K562 (cell line): ENCODE results near the gene MGST3. TPM values are rescaled to one million over a fixed set of nuclear protein-coding genes. Genes with fewer than 3 reads are reported as not detected.

Experiments
- ERF ChIP-seq: fragments of 450-650 bp; formaldehyde crosslinking; IDR thresholded peaks from 2 replicates; pipeline ENCODE4 v1.4.0; 2020; ENCODE audit warnings: mild to moderate bottlenecking, mixed read lengths
- MEF2D ChIP-seq: conservative IDR thresholded peaks from 2 replicates; pipeline ENCODE4 v1.6.1; 2016; ENCODE audit warnings: low read depth, missing genetic modification characterization, missing compliant biosample characterization
- NBN ChIP-seq: fragments of 450-650 bp; IDR thresholded peaks from 2 replicates; pipeline ENCODE4 v1.6.1; 2016; ENCODE audit warnings: low read depth, mild to moderate bottlenecking
- ZEB2 ChIP-seq: fragments of 450-650 bp; IDR thresholded peaks from 2 replicates; pipeline ENCODE4 v1.6.1; 2016
- ZZZ3 ChIP-seq: fragments of 450-650 bp; IDR thresholded peaks from 2 replicates; pipeline ENCODE4 v1.6.1; 2016; ENCODE audit warnings: antibody characterized with exemption, mild to moderate bottlenecking, moderate library complexity
- polyA plus RNA-seq, 8 experiments: library from polyadenylated mRNA; depleted of rRNA in 4 of 8; stranded (reverse) in 5 of 8; unstranded in 3 of 8; fragments of >200 nt; fragmentation: Nextera tagmentation in 2 of 8; fragmentation: Illumina TruSeq in 1 of 8; extraction: Ambion mirVana in 2 of 8; extraction: Trizol in 1 of 8; gene quantifications; 2 replicates each; pipeline versions ENCODE4 v1.2.1 to v1.2.3, GENCODE V29; 2011 to 2014; ENCODE audit warnings: inconsistent platforms in 1 of 8, missing spikeins in 1 of 8
- total RNA-seq, 7 experiments: library from RNA; depleted of rRNA in 6 of 7; stranded (reverse); fragments of >200 nt in 6 of 7; fragmentation: Illumina TruSeq in 2 of 7; extraction: Trizol in 2 of 7; gene quantifications; 2 replicates each; pipeline versions ENCODE4 v1.2.1 to v1.2.3, GENCODE V29; 2011 to 2021; ENCODE audit warnings: low replicate concordance in 1 of 7
- TF ChIP-seq, protein P1 (sequence below), 2 experiments: fragments of 450-650 bp; formaldehyde crosslinking in 1 of 2; IDR thresholded peaks; 2 replicates each; pipeline versions ENCODE4 v1.4.0 to v1.6.1; 2014 to 2020; ENCODE audit warnings: mild to moderate bottlenecking in 2 of 2, borderline replicate concordance in 1 of 2, low read depth in 1 of 2
- TF ChIP-seq, protein P2 (sequence below), 3 experiments: fragments of 200-800 bp in 1 of 3; sonication (Bioruptor generic) in 1 of 3; sonication (generic) in 1 of 3; formaldehyde crosslinking in 1 of 3; IDR thresholded peaks; 2 replicates each; pipeline versions ENCODE4 v1.6.1 to v1.8.0; 2016 to 2022; ENCODE audit warnings: mild to moderate bottlenecking in 2 of 3, missing compliant biosample characterization in 2 of 3, missing genetic modification characterization in 2 of 3, missing genetic modification reagents in 1 of 3
- TF ChIP-seq, protein P3 (sequence below): fragments of 450-650 bp; formaldehyde crosslinking; IDR thresholded peaks from 2 replicates; pipeline ENCODE4 v1.4.0; 2020; ENCODE audit warnings: mild to moderate bottlenecking, moderate library complexity
- TF ChIP-seq, protein P4 (sequence below): sonication (generic); formaldehyde crosslinking; IDR thresholded peaks from 2 replicates; pipeline ENCODE4 v1.8.1; 2023; ENCODE audit warnings: mild to moderate bottlenecking, missing genetic modification reagents
- TF ChIP-seq, protein P5 (sequence below): IDR thresholded peaks from 2 replicates; pipeline ENCODE4 v1.6.1; 2012; ENCODE audit warnings: low read depth, low read length, improper control_type of control experiment, borderline replicate concordance

MGST3 gene
- total and polyA plus RNA-seq, 9 of the 15 experiments (the other 6 are each of a cell fraction or from before 2014, with no cell fraction given) = 70.7 to 287 (median 105) TPM

DNA sequence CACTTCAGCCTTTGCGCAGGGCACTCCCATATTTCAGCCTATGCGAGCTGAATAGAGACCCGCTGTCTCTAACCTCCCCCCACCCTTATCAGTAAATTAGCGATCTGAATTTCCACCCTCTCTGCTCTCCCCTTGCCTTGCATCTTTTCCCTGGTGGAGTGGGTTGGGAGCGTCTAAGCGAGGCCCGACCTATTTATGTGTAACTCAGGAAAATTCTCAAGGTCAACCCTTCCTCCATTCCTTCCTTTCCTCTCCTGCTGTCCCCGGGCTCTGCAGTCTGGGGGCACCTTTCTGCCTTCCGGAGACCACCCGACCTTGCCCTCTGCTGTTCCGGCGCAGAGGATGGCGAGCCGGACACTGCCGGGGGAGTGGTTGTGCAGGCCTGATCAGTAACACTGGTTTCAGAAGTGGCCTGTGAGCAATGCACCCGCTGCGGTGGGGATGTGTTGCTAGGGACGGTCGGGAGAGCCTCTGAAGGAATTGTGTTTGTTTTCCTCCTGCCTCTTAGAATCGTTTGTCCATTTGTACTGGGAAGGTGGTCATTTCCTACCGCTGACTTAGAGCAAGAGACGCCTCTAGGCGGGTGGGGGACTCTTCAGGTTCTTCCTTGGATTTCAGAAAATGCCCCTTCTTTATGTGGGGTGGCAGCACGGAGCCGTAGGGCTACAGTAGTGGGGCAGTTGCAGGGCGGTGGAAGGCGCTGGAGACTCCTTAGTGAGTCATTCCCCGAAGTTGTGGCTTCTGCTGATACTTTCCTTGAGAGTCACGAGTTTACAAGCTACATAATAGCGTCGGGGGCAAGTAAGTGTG lies 513 bp downstream of the MGST3 start (continued):
- TF ChIP-seq, protein P1, sequence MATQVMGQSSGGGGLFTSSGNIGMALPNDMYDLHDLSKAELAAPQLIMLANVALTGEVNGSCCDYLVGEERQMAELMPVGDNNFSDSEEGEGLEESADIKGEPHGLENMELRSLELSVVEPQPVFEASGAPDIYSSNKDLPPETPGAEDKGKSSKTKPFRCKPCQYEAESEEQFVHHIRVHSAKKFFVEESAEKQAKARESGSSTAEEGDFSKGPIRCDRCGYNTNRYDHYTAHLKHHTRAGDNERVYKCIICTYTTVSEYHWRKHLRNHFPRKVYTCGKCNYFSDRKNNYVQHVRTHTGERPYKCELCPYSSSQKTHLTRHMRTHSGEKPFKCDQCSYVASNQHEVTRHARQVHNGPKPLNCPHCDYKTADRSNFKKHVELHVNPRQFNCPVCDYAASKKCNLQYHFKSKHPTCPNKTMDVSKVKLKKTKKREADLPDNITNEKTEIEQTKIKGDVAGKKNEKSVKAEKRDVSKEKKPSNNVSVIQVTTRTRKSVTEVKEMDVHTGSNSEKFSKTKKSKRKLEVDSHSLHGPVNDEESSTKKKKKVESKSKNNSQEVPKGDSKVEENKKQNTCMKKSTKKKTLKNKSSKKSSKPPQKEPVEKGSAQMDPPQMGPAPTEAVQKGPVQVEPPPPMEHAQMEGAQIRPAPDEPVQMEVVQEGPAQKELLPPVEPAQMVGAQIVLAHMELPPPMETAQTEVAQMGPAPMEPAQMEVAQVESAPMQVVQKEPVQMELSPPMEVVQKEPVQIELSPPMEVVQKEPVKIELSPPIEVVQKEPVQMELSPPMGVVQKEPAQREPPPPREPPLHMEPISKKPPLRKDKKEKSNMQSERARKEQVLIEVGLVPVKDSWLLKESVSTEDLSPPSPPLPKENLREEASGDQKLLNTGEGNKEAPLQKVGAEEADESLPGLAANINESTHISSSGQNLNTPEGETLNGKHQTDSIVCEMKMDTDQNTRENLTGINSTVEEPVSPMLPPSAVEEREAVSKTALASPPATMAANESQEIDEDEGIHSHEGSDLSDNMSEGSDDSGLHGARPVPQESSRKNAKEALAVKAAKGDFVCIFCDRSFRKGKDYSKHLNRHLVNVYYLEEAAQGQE (IDR thresholded peaks at IDR 0.05; ENCODE audit: borderline replicate concordance) = no peak; the same call in 1 of the 2 replicates
- TF ChIP-seq, protein P1 (CRISPR knock-in tag; IDR thresholded peaks at IDR 0.05; ENCODE audit: low read depth) = no peak
- TF ChIP-seq, protein P2, sequence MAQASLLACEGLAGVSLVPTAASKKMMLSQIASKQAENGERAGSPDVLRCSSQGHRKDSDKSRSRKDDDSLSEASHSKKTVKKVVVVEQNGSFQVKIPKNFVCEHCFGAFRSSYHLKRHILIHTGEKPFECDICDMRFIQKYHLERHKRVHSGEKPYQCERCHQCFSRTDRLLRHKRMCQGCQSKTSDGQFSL (CRISPR knock-in tag; IDR thresholded peaks at IDR 0.05) = peak; percentile 82; the same call in 1 of the 2 replicates
- TF ChIP-seq, protein P2 (tag; IDR thresholded peaks at IDR 0.05) = no peak; a peak in 1 of 4 replicates
- TF ChIP-seq, protein P3, sequence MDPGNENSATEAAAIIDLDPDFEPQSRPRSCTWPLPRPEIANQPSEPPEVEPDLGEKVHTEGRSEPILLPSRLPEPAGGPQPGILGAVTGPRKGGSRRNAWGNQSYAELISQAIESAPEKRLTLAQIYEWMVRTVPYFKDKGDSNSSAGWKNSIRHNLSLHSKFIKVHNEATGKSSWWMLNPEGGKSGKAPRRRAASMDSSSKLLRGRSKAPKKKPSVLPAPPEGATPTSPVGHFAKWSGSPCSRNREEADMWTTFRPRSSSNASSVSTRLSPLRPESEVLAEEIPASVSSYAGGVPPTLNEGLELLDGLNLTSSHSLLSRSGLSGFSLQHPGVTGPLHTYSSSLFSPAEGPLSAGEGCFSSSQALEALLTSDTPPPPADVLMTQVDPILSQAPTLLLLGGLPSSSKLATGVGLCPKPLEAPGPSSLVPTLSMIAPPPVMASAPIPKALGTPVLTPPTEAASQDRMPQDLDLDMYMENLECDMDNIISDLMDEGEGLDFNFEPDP = no peak
- TF ChIP-seq ERF (CRISPR knock-in tag) (no peak), ZZZ3 (no peak), MEF2D (0 out of 2 replicates have a peak, but pooled peaks have one; percentile 28), NBN (0 out of 2 replicates have a peak, but pooled peaks have one; percentile 27), ZEB2 (no peak; the same call in 1 of the 2 replicates)
- TF ChIP-seq, protein P4, sequence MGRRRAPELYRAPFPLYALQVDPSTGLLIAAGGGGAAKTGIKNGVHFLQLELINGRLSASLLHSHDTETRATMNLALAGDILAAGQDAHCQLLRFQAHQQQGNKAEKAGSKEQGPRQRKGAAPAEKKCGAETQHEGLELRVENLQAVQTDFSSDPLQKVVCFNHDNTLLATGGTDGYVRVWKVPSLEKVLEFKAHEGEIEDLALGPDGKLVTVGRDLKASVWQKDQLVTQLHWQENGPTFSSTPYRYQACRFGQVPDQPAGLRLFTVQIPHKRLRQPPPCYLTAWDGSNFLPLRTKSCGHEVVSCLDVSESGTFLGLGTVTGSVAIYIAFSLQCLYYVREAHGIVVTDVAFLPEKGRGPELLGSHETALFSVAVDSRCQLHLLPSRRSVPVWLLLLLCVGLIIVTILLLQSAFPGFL (CRISPR knock-in tag) = no peak
- TF ChIP-seq, protein P5, sequence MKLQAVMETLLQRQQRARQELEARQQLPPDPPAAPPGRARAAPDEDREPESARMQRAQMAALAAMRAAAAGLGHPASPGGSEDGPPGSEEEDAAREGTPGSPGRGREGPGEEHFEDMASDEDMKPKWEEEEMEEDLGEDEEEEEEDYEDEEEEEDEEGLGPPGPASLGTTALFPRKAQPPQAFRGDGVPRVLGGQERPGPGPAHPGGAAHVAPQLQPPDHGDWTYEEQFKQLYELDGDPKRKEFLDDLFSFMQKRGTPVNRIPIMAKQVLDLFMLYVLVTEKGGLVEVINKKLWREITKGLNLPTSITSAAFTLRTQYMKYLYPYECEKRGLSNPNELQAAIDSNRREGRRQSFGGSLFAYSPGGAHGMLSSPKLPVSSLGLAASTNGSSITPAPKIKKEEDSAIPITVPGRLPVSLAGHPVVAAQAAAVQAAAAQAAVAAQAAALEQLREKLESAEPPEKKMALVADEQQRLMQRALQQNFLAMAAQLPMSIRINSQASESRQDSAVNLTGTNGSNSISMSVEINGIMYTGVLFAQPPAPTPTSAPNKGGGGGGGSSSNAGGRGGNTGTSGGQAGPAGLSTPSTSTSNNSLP = no peak
